A549 treated with DMSO at 1 μM for 4 hours (cell line): ENCODE data around the gene TMEM121B. TPM values are rescaled to one million over a fixed set of nuclear protein-coding genes. Genes with fewer than 3 reads are reported as not detected.

ENCODE experiments used
- total RNA-seq: library from RNA; stranded (reverse); fragments of 200-300 nt; extraction: Qiagen RNA extraction; gene quantifications from 5 replicates; pipeline ENCODE4 v1.2.3, GENCODE V29; 2022; ENCODE audit warnings: low read depth

Gene TMEM121B
- total RNA-seq: 0.08 to 0.24 TPM (median 0.13 TPM) in 5 replicates

GRCh38 chr22:17121233-17122195, at the start of gene TMEM121B:
TSS of gene TMEM121B (minus strand) at chr22:17121360. CDS start at chr22:17121127, 233 bp downstream.

GRCh38 chr22:17158568-17159503, 37.7 kb upstream of the TMEM121B start, which contains the start of gene HDHD5:
TSS of gene HDHD5 (minus strand) at chr22:17159277. CDS start at chr22:17159251, 26 bp downstream.

GRCh38 chr22:17084554-17085276, 36.4 kb downstream of the TMEM121B start, which contains the start of gene IL17RA:
TSS of gene IL17RA (plus strand) at chr22:17085000. CDS start at chr22:17085092, 92 bp downstream.

Other genes starting within 250 kb of the TMEM121B start
- gene GAB4, start 113.1 kb downstream of the TMEM121B start, total RNA-seq: not detected in 5 replicates
- 5.1 to 7.8 TPM (median 7.0 TPM) in 5 replicates for gene IL17RA, start 36.4 kb downstream of the TMEM121B start, total RNA-seq
- gene HDHD5, start 37.9 kb upstream of the TMEM121B start, total RNA-seq: 34.7 to 44.2 TPM (median 39.4 TPM) in 5 replicates
- gene ADA2, start 98.1 kb upstream of the TMEM121B start, total RNA-seq: not detected in 5 replicates
- gene CECR2, start 248.1 kb upstream of the TMEM121B start, total RNA-seq: 0.06 to 0.21 TPM (median 0.09 TPM) in 5 replicates